C4-2B (cell line): Measurements from ENCODE around the gene PRM1.

Experiments
- H3K27ac ChIP-seq: fragments of 450-650 bp; 2 replicates; pipeline ENCODE4 v1.5.1; 2017
- ZFX ChIP-seq: fragments of 450-650 bp; IDR thresholded peaks from 2 replicates; pipeline ENCODE4 v1.6.1; 2017
- TF ChIP-seq, protein P1 (sequence below): fragments of 450-650 bp; conservative IDR thresholded peaks from 2 replicates; pipeline ENCODE4 v1.5.1; 2017; ENCODE audit warnings: mild to moderate bottlenecking

Gene PRM1

DNA sequence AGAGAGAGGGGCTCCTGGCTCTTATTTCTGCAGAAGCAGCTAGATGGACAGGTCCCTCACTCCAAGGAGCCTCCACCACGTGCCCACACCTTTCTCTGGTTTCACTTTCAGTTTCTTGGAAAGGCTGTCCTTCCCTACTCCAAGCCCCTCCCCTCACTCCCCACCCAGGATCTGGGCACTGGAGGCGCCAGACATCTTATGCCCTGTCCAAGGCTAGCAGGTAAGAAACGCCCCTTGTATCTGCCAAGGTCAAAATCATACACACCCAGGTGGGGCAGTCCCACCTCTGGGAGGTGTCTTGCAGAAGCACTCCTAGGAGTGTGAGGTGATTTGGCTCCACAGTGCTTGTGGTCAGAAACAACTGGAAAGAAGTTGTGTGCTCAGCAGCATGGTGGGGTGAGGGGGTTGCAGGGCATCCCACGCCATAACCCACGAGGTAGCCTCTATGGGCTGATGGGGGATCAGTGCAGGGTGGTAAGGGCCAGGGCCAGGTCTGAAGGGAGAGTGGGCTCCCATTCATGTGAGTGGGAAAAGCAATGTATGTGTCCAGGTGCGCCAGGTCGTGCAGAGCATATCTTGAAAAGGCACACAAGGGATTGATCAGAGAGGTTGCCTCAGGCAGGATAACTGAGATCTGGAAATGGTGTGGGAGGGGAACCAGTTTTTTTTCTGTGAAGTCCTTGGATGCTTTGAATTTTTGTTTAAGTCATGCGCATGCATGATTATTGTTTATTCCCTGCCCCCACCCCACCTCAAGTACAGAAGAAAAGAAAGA is 31.8 kb upstream of the PRM1 start:
- TF ChIP-seq ZFX: no peak
- TF ChIP-seq, protein P1, sequence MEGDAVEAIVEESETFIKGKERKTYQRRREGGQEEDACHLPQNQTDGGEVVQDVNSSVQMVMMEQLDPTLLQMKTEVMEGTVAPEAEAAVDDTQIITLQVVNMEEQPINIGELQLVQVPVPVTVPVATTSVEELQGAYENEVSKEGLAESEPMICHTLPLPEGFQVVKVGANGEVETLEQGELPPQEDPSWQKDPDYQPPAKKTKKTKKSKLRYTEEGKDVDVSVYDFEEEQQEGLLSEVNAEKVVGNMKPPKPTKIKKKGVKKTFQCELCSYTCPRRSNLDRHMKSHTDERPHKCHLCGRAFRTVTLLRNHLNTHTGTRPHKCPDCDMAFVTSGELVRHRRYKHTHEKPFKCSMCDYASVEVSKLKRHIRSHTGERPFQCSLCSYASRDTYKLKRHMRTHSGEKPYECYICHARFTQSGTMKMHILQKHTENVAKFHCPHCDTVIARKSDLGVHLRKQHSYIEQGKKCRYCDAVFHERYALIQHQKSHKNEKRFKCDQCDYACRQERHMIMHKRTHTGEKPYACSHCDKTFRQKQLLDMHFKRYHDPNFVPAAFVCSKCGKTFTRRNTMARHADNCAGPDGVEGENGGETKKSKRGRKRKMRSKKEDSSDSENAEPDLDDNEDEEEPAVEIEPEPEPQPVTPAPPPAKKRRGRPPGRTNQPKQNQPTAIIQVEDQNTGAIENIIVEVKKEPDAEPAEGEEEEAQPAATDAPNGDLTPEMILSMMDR: no peak
- peak overlapping the region; percentile 3; the same call in 1 of the 2 replicates for H3K27ac ChIP-seq

DNA sequence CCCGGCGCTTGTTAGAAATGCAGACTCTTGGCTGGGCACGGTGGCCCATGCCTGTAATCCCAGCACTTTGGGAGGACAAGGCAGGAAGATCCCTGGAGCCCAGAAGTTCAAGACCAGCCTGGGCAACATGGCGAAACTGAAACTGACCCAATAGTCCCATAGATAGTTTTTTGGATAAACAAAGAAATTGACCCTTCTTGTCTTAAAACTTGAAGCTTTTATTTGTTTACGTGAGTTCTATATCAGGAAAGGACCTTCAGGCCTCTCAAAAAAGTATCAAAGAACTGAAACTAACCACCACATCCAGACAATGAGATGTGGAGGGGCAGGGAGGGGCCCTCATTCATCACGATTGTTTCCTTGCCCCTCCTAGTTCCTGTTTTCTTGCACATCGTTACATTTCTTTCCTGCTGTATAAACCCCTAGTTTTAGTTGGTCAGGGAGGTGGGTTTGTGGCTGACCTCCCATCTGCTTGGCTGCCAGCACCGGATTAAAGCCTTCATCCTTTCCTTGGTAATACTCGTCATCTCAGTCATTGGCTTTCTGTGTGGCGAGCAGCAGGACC is 29.9 kb upstream of the PRM1 start:
- TF ChIP-seq, protein P1: no peak
- no peak for TF ChIP-seq ZFX
- no peak overlapping the region for H3K27ac ChIP-seq

DNA sequence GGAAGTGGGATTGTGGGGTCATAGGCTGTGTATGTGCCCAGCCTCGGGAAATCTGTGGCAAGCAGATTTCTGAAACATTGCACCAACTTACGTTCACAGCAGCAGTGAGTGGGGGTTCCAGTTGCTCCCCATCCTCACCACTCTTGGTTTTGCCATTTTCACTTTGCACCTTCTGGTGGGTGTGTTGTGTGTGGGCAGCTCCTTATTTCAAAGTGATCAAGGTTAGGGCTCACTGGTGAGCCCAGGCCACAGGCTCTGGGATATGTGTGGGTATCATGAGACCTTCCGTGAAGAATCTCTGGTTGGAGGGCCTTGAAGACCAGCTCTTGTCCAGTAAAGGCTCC is 29.5 kb upstream of the PRM1 start:
- H3K27ac ChIP-seq: no peak overlapping the region

DNA sequence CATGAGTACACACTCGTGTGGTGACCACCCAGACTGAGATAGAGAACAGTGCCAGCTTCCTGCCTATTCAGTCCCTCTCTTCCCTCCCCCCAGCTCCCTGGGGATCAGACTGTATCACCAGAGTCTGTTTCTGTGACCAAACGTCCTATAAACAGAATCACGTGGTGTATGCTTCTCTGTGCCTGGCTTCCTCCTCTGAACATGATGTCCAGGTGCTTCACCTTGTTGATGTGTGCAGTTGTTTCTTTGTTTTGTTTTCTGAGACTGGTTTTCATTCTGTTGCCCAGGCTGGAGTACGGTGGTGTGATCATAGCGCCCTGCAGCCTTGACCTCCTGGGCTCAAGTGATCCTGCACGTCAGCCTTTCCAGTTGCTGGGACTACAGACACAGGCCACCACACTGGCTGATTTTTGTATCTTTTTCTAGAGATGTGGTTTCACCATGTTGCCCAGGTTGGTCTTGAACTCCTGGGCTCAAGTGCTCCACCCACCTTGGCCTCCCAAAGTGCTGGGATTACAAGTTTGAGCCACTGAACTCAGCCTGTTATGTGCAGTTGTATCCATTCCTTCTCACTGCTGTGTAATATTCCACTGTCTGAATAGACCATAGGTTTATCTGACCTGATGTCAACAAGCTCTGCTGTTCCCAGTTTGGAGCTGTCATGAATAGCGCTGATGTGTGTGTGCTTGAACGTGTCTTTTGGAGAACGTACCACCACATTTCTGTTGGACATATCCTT is 28.9 kb upstream of the PRM1 start:
- no peak for TF ChIP-seq ZFX
- TF ChIP-seq, protein P1: no peak
- no peak overlapping the region for H3K27ac ChIP-seq

More for the DNA sequence above, 29.5 kb upstream of the PRM1 start:
- TF ChIP-seq ZFX: no peak
- TF ChIP-seq, protein P1: no peak

DNA sequence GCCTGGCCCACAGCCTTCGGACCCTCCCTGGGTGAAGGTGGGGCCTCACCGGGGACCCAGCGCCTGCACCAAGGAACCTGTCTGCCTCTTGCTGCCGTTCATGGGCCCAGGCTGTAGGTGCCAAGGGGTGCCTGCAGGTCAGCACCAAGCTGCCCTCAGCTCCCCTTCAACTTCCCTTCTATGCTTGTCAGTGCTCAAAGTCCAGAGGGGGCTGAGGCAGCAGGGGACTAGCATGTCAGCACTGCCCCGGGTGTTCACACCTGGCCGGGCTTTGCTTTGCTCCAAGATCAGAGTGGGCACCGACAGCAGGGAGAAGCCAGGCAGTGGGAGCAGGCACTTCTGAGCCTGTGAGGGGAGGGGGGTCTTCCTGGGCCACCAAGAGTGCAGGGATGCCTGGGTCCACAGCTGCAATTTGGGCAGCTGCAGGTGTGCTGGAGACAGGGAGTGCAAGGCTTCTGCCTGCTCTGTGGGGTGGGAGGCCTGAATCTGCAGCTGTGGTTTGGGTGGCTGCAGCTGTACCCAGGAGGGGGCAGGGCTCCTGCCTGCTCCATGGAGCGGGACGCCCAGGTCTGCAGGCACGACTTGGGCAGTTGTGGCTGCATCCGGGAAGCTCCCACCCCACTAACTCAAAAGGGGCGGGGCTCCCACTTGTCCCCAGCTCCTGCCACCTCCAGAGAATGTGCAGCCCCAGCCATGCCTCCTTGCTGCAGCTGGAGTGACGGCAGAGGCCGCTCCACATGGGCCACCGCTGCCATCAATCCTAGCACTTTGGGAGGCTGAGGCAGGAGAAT is 27.6 kb upstream of the PRM1 start:
- H3K27ac ChIP-seq: no peak overlapping the region
- TF ChIP-seq, protein P1: no peak
- TF ChIP-seq ZFX: no peak

DNA sequence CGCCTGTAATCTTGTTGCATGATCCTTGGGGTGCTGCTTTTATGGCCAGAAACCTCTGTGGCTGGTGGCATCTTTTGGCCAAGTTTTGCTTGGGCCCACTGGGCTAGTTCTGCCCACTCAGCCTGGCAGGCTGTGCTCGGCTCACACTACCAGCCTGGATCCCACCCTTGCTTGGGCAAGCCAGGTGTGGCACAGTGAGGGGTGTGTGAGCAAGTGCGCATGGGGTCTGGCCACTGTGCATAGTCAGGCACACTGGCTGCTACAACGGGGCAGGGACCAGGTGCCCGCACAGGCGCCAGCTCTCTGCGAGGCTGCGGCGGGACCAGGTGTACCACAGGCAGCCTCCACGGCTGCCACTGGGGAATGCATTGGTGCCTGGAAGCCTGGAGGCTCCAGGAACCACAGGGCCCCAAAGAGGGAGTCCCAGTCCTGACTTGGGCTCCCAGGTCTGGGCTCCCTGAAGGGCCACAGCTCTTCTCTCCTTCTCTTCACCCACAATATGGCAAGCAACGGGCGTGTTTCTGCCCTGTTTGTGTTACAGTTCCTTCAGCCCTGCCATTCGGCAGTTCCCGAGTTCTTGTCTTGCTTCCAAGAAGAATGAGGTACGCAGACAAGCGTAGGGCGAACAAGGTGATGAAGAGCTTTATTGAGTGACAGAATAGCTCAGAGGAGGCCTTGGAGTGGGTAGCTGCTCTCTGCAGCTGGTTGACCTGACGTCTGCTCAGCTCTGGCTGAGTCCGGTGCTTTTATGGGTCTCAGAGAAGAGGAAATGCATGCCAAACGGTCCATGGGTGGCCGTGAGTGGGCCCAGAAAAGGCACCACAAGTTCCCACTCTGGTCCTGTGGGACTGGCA is 26.7 kb upstream of the PRM1 start:
- no peak overlapping the region for H3K27ac ChIP-seq
- TF ChIP-seq, protein P1: no peak
- no peak for TF ChIP-seq ZFX
